GM12875 (cell line): Measurements from ENCODE around the gene DSCAM.

Experiments
- H3K4me3 ChIP-seq: one replicate; pipeline ENCODE4 v1.5.1; 2011; ENCODE audit warnings: low read depth, low read length, control low read depth
- CTCF ChIP-seq: IDR thresholded peaks from 2 replicates; pipeline ENCODE4 v1.5.1; 2011; ENCODE audit warnings: low read depth, mild to moderate bottlenecking, control low read depth, inconsistent platforms, low read length, moderate library complexity, borderline replicate concordance; ENCODE audit not compliant: insufficient read depth

Gene DSCAM

GRCh38 chr21:40208948-40209345, 638.0 kb downstream of the DSCAM start:
- H3K4me3 ChIP-seq: no peak overlapping the region
- TF ChIP-seq CTCF: no peak

GRCh38 chr21:40208206-40208947, 638.6 kb downstream of the DSCAM start:
- no peak overlapping the region for H3K4me3 ChIP-seq
- no peak for TF ChIP-seq CTCF

GRCh38 chr21:40200946-40201345, 646.0 kb downstream of the DSCAM start:
- H3K4me3 ChIP-seq: no peak overlapping the region
- TF ChIP-seq CTCF: no peak

GRCh38 chr21:40200126-40200525, 646.8 kb downstream of the DSCAM start:
- no peak for TF ChIP-seq CTCF

GRCh38 chr21:40194185-40194980, 652.6 kb downstream of the DSCAM start:
- TF ChIP-seq CTCF: no peak
- H3K4me3 ChIP-seq: no peak overlapping the region

More at GRCh38 chr21:40200126-40200525, 646.8 kb downstream of the DSCAM start:
- no peak overlapping the region for H3K4me3 ChIP-seq

GRCh38 chr21:40191616-40192015, 655.3 kb downstream of the DSCAM start:
- H3K4me3 ChIP-seq: no peak overlapping the region
- TF ChIP-seq CTCF: no peak
